Measurements from ENCODE around the gene CD6. TPM values are rescaled to one million over a fixed set of nuclear protein-coding genes. Genes with fewer than 3 reads are reported as not detected.

CD6 gene
- total RNA-seq, 1 donor from 2014 or later = not detected

DNA sequence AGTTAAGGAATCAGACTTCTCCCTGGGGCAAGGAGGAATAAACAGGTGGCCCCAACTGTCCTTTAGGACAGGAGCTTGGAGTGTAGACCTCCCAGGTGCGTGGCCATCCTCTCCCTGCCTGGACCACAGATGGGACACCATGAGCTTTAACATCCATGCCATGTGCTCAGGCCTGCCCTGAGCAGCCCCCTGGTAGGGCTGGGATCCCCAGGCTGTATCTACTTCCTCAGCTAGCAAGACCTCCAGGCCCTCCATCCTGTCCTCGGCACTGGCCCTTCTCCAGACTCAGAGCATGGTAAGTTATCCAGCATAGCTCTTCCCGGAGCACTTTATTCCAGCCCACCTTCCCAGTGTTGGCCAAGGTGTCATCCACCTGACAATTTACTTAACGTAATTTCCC is 5.7 kb downstream of the CD6 start:
- Histone ChIP-seq H3K36me3 (ENCODE audit: control insufficient read depth, insufficient read depth, low read length) (no peaks in the 10 kb centered on the region), H3K27me3 (ENCODE audit: control insufficient read depth, insufficient read depth, low read length) (no peaks in the 10 kb centered on the region), H3K4me3 (ENCODE audit: low read depth, low read length) (no peak overlapping the region)
- TF ChIP-seq, protein P1, sequence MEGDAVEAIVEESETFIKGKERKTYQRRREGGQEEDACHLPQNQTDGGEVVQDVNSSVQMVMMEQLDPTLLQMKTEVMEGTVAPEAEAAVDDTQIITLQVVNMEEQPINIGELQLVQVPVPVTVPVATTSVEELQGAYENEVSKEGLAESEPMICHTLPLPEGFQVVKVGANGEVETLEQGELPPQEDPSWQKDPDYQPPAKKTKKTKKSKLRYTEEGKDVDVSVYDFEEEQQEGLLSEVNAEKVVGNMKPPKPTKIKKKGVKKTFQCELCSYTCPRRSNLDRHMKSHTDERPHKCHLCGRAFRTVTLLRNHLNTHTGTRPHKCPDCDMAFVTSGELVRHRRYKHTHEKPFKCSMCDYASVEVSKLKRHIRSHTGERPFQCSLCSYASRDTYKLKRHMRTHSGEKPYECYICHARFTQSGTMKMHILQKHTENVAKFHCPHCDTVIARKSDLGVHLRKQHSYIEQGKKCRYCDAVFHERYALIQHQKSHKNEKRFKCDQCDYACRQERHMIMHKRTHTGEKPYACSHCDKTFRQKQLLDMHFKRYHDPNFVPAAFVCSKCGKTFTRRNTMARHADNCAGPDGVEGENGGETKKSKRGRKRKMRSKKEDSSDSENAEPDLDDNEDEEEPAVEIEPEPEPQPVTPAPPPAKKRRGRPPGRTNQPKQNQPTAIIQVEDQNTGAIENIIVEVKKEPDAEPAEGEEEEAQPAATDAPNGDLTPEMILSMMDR (IDR thresholded peaks at IDR 0.05; ENCODE audit: insufficient read depth, low read length, severe bottlenecking) = no peak
- FAIRE-seq (no peak), DNase-seq (ENCODE audit: low read depth) (no peak)

DNA sequence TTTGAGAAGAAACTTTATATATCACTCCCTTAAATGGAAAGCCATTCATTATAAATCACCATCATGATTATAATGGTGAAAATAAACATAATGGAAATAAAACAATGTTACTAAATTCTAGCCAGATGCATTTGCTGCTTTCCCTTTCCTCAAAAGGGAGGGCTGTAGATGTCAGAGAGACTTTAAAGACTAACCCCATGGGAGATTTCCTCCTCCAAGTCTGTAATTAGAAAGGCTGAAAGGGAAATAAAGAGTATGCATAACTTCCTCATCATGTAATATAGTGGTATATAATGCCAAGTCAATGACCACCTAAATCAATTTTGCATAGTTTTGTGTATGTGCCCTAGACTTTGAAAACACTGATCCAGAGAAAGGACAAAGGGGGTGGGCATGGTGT is 6.4 kb downstream of the CD6 start:
- Histone ChIP-seq H3K27me3 (ENCODE audit: control insufficient read depth, insufficient read depth, low read length) (no peaks in the 10 kb centered on the region), H3K4me3 (ENCODE audit: low read depth, low read length) (no peak overlapping the region), H3K36me3 (ENCODE audit: control insufficient read depth, insufficient read depth, low read length) (no peaks in the 10 kb centered on the region)
- FAIRE-seq (no peak), DNase-seq (ENCODE audit: low read depth) (no peak)
- TF ChIP-seq, protein P1 (IDR thresholded peaks at IDR 0.05; ENCODE audit: insufficient read depth, low read length, severe bottlenecking) = no peak

DNA sequence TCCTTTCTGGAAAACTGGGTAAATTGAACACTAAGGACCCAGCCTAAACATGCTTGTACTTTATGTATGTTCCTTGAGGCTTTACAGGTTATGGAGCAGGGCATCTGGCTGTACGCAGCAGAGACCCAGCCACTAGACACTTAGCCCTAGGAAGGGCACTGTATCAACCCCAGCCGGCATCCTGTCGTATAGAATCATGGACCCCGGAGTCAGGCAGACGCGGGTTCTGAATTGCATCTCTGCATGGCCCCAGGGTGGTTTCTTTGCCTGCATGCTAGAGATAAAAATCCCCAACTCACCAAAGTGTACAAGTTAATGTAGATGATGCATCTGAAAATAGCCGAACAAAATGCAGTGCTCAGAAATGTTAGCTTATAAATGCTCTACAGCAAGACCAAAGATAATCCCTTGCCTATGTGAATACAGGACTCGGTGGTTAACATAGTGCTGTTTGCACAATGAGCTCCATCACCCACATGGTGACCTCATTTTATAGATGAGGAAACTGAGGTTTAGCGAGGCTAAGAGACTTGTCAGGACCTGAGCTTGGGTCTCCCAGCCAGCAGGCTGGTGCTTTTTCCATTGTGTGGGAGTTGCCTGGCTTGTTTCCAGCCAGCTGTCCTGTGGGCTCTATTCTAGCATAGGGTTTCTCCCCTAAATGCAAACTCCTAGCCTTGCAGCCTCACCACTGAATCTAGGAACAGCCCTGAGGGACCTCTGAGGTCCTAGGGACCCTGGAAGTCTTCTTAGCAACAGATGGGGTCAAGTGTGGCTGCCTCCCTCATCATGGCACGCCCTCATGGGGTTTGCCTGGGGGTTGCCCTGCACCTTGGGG is 7.3 kb downstream of the CD6 start:
- DNase-seq (ENCODE audit: low read depth) = peak; percentile 96
- no peak overlapping the region for H3K4me3 ChIP-seq (ENCODE audit: low read depth, low read length)
- FAIRE-seq = no peak
- H3K36me3 ChIP-seq (ENCODE audit: control insufficient read depth, insufficient read depth, low read length) = no peaks in the 10 kb centered on the region
- H3K27me3 ChIP-seq (ENCODE audit: control insufficient read depth, insufficient read depth, low read length) = no peaks in the 10 kb centered on the region
- TF ChIP-seq, protein P1 (IDR thresholded peaks at IDR 0.05; ENCODE audit: insufficient read depth, low read length, severe bottlenecking) = no peak

DNA sequence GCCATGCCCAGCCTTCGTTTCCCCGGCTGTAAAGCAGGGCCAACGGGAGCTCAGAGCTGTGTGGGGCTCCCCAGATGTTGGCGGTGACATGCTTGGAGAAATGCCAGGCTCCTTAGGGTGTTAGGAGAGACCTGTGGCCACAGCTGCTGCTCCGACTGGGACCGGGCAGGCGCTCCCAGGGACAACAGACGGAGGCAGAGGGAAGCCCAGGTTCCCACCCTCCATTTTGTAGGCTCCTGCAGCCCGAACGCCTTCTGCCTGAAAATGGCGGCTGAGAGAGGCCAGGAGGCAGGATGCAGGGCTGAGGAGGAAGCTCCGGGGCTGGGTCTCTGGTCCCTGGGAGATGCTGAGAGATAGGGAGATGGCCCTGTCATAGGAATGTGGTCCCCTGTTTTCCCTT is 10.0 kb downstream of the CD6 start:
- FAIRE-seq = no peak
- TF ChIP-seq, protein P1 (IDR thresholded peaks at IDR 0.05; ENCODE audit: insufficient read depth, low read length, severe bottlenecking) = no peak
- no peak for DNase-seq (ENCODE audit: low read depth)
- no peaks in the 10 kb centered on the region for H3K36me3 ChIP-seq (ENCODE audit: control insufficient read depth, insufficient read depth, low read length)
- H3K4me3 ChIP-seq (ENCODE audit: low read depth, low read length) = no peak overlapping the region
- no peaks in the 10 kb centered on the region for H3K27me3 ChIP-seq (ENCODE audit: control insufficient read depth, insufficient read depth, low read length)

DNA sequence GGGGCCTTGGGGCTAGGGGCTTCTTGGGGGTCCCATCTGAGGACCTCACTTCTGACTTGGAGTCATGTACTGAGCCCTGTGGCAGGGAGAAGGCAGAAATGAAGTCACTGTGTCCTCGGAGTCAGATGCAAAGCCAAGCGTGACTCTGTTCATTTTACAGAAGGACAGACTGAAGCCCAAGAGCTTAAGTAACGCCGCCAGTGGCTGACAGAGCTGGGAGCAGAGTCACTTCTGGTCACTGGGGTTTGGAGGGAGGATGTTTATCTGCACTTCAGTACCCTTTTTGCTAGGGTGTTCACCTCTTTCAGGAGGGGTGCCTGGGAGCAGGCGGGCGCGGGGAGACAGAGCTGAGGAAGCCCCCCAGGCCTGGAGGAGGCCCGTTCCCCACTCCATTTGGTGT is 10.7 kb downstream of the CD6 start:
- DNase-seq (ENCODE audit: low read depth) (no peak), FAIRE-seq (no peak)
- no peaks in the 10 kb centered on the region for H3K27me3 ChIP-seq (ENCODE audit: control insufficient read depth, insufficient read depth, low read length)

More for the DNA sequence above, 10.7 kb downstream of the CD6 start:
- TF ChIP-seq, protein P1 (IDR thresholded peaks at IDR 0.05; ENCODE audit: insufficient read depth, low read length, severe bottlenecking) = no peak
- Histone ChIP-seq H3K4me3 (ENCODE audit: low read depth, low read length) (no peak overlapping the region), H3K36me3 (ENCODE audit: control insufficient read depth, insufficient read depth, low read length) (no peaks in the 10 kb centered on the region)
